LNCaP clone FGC (cell line): ENCODE data around the gene NDRG4.

Source experiments
- DNase-seq: peaks from one replicate; pipeline ENCODE4 v3.0.0-alpha.2; 2011; ENCODE audit warnings: low read depth
- H3K4me3 ChIP-seq: 2 replicates; pipeline ENCODE4 v1.5.1; 2011; ENCODE audit warnings: mild to moderate bottlenecking, low read depth, low read length, control low read depth
- CTCF ChIP-seq: IDR thresholded peaks from 2 replicates; pipeline ENCODE4 v1.5.1; 2012; ENCODE audit warnings: mild to moderate bottlenecking; ENCODE audit not compliant: control insufficient read depth, insufficient read depth; ENCODE audit errors: extremely low read depth

Gene NDRG4

GRCh38 chr16:58533751-58534470 is 34.0 kb downstream of the NDRG4 start:
- TF ChIP-seq CTCF, result no peak
- no peak overlapping the region for H3K4me3 ChIP-seq
- DNase-seq, result no peak

GRCh38 chr16:58535100-58535499 is 35.2 kb downstream of the NDRG4 start:
- DNase-seq, result no peak
- no peak overlapping the region for H3K4me3 ChIP-seq
- TF ChIP-seq CTCF, result no peak

GRCh38 chr16:58536278-58536677 is 36.3 kb downstream of the NDRG4 start:
- H3K4me3 ChIP-seq, result no peak overlapping the region
- DNase-seq, result no peak
- no peak for TF ChIP-seq CTCF

GRCh38 chr16:58537124-58537906 is 37.4 kb downstream of the NDRG4 start:
- TF ChIP-seq CTCF, result no peak
- DNase-seq, result no peak
- no peak overlapping the region for H3K4me3 ChIP-seq

GRCh38 chr16:58541711-58542110 is 41.8 kb downstream of the NDRG4 start:
- no peak overlapping the region for H3K4me3 ChIP-seq
- no peak for DNase-seq
- TF ChIP-seq CTCF, result no peak

GRCh38 chr16:58542291-58542690 is 42.3 kb downstream of the NDRG4 start:
- H3K4me3 ChIP-seq, result no peak overlapping the region
- DNase-seq, result no peak
- no peak for TF ChIP-seq CTCF
